GM04504 (cell line): ENCODE data around the gene RAP1GAP2.
A peak's percentile ranks its signal among the peaks of the same experiment; 100 is the strongest.
"Not testable (repeated sequence)": the region's sequence is repeated elsewhere in the genome, so short reads cannot be mapped to it uniquely, and the experiment has no call there.

Experiments used
- DNase-seq: peaks from one replicate; pipeline ENCODE4 v3.0.0-alpha.2; 2012; ENCODE audit warnings: low read depth

Gene RAP1GAP2

DNA sequence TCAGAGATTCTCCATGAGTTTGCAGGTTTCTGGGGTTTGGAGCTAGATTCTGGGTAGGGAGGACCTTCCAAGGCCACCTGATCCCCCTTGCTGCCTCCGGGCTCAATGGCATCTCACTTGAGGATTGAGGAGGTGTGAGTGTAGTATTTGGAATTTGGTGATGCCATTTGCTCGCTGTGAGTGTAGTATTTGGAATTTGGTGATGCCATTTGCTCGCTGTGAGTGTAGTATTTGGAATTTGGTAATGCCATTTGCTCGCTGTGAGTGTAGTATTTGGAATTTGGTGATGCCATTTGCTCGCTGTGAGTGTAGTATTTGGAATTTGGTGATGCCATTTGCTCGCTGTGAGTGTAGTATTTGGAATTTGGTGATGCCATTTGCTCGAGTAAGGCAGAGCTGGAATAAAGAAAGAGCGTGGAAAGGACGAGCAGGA lies 202.2 kb downstream of the RAP1GAP2 start:
- not testable (repeated sequence) for DNase-seq

DNA sequence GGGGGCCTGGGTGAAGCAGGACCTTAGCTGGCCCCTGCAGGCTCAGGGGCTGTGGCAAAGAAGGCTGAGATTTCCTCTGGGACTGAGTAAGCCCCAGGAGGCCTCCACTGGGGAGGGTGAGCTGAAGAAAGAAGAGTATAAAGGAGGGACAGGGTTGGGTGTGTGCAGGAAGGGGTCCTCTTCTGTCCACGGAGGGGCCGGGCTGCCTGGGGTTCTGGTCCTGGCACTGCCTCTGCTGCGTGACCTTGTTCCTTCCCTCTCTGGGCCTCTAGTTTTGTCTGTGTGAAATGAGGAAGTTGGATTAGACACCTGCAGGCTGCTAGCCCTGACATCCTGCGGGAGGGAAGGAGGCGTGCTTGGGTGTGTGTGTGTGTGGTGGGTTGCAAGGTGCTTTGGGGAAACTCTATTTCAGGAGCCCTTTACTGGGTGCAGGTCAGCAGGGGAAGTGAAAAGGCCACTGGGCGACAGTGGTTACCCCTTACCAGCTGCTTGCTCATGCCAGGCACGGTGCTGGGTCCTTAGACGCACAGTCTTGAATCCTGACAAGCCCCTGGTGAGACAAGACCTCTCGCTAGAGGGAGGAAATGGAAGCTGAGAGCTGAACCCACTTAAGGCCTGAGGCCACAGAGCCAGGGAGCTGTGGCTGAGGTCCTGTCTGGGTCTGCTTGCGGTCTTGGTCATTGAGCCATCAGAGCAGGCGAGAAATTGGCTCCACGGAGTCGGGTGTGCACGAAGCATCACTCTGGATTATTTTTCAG lies 206.5 kb downstream of the RAP1GAP2 start:
- no peak for DNase-seq

DNA sequence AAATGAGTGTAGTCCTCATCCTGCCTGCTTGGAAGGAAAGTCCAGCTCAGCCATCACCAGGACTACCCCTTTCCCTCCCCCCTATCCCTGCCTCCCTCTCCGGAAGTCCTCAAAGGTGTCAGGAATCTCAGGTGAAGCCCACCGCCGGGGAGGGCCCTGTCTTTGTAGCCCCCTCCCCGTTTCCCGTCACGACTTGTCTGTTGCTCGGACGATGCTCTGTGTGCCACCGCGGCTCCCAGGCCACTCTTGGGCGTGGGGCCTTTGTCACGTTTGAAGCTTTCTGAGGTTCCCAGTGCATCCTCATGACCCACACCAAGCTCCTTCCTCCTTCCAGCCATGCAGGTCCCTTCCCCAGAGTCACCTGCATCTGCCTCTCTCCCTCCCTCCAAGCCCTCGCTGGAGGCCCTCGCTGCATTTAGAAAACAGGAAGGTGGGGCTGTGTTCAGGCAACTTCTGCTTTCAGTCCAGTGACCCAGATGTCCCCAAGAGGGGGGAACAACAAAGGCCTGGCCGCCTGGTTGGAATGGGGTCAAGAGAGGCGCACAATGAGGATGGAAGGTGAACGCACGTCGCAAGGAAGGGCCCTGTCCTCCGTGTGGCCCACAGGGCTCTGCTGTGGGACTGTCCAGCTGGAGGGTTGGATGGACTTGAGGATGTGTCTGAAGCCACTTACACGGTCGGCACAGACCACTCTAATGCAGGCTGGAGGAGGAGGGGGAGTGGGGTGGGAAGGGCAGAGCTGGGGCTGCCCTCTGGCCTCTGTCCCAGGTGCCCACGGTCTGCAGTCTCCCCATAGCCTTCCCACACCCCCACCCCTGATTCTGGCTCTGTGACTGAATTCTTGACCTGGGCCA lies 207.3 kb downstream of the RAP1GAP2 start:
- no peak for DNase-seq

DNA sequence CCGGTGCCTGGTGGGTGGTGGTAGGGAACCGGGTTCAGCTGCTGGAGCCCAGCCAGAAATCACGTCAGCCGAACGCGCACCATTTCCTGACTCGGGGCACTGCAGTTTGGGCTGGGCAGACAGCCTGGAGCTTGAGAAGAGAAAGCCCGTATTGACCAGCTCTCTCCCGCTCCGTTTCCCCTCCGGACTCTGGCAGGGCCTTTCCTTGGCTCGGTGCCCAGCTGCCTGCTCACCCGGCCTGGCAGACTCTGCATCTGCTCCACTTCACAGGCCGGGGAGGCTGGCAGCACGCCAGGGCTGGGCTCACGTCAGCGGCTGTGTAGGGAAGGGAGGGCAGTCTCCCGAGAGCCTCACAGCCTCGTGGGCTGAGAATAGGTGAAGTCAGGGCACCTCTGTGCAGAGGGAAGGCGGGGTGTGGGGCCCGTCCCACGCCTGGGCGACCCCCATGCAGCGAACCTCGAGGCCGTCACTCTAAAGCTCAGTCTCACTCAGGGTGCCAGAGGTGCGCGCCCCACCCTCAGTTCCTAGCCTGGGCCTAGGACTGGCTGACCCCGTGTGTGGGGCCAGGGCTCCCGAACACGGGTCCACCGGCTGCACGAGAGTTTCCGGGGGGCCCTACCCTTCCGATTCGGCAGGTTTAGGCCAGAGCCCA lies 208.0 kb downstream of the RAP1GAP2 start:
- DNase-seq = peak; percentile 85

DNA sequence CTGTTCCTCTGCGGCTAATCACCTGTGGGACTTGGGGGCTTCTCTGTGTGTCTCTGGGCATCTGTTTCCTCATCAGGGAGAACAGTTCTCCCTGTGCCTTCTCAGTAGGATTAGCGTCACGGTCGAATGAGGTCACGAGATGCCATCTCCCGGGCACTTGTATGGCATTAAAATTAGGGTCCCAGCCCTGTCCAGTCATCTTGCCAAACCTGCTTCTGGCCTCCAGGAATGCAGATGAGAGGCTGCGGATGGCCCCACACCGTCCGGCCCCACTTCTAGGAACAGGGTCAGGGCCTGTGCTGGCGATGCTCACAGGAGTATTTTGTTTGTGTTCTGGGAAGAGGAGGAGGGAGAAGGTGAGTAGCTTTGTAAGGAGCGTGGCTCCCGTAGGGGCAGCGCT lies 208.7 kb downstream of the RAP1GAP2 start:
- no peak for DNase-seq

DNA sequence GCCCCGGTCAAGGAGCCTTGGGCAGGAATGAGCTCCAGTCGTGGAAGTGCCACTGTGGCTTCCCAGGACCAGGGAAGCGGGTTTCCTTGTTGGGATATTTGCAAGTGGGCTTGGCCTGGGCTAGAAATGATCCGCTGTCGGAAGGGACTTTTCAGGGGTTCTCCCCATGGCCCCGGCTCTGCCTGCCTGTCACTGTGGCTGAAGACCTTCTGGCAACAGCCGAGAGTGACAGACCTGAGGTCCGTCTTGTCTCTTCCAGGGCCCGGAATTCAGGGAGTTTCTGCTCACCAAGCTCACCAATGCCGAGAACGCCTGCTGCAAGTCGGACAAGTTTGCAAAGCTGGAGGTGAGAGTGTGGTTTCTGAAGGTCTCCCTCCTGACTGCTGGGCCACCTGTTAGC lies 209.5 kb downstream of the RAP1GAP2 start:
- DNase-seq = no peak

DNA sequence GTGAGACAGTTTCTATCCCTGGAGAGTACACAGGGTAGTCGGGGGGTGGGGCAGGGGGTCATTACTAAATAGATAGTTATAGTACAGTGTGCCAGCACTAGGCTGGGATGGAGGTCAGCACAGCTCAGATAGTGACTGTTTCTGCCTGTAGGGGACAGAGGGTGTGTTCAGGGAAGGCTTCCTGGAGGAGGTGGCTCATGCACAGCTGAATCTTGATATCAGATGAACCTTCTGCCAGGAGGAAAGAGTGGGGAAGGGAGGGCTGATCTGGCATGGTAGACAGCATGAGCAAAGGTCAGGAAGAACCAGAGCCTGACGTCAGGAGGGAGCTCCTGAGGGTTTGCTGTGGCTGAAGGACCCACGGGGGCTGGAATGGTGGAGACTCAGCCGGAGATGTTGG lies 210.6 kb downstream of the RAP1GAP2 start:
- no peak for DNase-seq

DNA sequence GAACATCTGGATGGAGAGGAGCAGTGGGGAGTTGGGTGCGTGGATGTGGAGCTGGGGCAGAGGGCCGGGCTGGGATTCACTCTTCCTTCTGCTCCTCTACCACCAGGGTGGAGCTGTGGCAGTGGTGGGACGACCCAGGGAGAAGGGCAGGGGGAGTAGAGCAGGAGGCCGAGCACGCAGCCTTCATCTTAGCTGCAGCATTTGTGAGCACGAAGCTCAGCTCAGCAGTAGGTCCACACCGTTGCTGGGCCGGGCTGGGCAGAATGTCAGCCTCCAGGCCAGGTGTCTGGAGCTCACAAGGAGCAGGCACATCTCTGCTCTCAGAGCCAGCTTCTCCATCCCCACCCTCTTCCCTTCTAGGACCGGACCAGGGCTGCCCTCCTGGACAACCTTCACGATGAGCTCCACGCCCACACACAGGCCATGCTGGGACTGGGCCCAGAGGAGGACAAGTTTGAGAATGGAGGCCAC lies 211.4 kb downstream of the RAP1GAP2 start:
- DNase-seq = no peak

DNA sequence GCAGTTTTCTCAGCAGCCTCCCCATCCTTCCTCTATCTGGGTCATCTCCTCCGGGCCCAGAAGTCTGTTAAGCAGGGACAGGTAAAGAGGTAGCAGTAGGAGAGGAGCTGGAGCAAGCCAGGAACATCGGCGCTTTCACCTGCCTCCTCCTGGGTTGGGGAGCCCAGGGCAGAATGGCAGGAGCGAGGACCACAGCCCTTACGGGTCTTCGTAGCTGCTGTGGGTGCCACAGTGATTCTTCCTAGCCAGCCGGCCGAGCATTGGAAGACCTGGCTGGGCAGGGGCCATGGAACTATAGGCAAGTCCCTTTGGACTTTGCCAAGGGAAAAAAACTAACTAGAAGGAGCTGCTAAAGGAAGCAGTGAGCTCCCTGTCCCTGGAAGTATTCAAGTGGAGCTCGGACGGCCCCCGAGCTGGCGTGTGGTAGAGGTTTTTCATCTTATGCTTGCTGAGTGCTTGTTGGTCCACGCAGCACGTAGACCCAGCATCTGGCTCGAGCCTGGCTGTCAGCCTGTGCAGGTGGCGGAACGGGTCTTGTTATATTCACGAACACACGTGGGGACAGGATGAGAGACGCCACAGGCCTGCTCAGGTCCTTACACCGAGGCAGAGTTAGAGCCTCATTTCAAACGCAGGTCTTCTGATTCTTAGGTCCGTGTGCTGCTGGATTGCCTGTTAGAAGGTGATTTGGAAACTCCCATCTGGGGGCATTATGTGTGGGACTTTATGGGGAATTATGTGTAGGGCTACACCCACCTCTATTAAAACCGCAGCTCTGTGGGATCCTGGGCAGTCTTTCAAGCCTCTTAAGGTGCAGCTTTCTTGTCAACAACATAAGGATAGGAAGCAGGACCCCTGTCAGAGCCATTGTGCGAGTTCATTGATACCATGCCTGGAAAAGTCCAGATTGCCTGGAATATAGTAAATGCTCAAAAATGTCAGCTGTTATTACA lies 212.4 kb downstream of the RAP1GAP2 start:
- no peak for DNase-seq

DNA sequence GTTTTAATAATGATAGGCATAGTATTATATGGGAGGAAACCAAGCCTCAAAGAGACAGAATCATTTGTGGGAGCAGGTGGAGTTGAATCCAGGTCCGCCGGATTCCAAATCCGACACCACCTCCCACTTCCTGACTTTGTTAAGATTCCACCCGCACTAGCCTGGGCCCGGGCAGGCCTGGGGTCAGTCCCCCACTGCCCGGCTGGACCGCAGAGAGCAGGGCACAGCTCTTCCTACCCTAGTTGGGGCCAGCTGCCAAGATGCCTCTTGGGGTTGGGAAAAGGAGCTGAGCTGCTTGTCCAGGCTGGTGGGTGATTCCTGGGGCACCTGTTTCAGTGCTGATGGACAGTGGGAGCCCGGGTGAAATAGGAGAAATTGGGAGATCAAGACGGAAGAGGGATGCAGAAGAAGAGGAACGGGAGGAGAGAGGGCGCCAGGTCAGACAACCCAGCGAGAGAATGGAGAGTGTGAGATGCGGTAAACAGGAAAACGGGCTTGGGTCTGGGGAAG lies 213.2 kb downstream of the RAP1GAP2 start:
- DNase-seq = no peak

DNA sequence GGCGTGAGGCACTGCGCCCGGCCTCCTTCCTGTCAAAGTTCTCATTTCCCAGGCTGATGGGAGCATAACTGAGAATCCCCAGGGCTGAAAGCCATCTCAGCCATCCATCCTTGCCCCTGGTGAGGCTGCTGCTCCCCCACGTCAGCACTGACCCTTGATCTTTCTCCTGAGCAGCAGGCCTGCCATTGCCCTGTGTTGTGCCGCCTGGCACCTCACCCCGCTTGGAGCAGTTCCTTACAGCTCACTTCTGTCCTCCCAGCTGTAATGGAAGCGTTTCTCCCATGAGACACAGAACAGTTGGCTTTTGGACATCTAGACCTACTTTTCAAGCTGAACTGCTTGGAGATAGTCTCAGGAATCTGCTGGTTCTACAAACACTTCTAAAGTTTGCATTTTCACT lies 215.7 kb downstream of the RAP1GAP2 start:
- no peak for DNase-seq

DNA sequence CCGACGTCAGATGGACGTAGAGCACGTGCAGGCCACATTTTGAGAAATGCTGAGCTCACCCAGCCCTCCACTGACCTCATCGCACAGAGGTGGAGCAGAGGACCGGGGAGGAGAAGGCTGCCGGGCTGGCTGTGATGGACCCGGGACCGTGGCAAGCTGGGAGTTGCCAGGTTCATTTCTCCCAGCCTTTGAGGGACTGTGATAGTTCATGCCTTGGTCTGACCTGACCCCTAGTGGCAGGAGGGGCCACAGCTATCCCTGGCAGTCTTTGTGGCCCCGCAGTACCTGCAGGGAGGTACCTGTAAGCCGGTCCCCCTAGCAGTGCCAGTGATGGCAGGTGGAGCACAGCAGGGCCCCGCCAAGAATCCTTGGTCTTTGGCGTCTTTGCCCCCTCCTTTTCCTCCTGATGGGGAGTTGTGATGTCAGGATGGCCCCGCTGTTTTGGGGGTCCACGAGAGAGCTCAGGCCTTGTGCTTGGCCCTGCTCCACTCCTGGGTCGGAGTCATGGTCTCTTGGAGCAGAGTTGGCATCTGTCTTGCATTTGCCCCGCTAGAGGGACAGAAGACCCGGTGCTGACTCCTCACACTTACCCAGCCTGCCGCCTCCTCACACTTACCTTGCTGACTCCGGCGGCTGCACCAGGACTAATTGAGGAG lies 216.8 kb downstream of the RAP1GAP2 start:
- peak; percentile 25 for DNase-seq

DNA sequence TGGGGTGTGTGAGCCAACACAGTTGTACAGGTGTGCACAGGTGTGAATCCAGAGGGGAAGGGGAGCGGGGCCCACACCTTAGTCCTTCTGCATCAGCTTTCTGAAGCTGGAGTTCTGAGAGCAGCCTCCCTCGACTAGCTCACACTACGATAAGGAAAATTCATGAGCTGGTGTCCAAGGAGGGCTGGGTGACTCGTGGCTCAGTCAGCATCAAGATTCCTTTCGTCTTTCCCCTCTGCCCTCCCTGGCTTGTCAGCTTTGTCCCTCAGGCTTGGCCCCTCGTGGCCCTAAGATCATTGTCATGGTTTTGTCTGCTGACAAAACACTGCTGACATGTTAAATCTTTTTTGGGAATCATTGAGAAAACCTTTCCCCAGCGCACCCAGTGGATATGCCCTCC lies 219.7 kb downstream of the RAP1GAP2 start:
- DNase-seq = no peak

DNA sequence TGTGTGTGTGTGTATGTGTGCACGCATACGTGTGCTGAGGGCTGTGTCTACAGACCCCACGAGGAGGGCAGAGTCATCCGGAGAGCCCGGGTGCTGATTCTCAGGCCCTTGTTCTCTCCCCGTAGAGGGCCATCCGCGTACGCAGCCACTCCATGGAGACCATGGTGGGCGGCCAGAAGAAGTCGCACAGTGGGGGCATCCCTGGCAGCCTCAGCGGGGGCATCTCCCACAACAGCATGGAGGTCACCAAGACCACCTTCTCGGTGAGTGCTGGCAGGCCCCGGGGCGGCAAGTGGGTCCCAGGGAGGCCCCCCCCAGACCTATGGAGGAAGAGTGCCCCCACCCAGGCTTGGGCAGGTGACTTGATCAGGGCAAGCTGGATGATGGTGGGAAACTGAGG lies 221.7 kb downstream of the RAP1GAP2 start:
- DNase-seq = no peak

DNA sequence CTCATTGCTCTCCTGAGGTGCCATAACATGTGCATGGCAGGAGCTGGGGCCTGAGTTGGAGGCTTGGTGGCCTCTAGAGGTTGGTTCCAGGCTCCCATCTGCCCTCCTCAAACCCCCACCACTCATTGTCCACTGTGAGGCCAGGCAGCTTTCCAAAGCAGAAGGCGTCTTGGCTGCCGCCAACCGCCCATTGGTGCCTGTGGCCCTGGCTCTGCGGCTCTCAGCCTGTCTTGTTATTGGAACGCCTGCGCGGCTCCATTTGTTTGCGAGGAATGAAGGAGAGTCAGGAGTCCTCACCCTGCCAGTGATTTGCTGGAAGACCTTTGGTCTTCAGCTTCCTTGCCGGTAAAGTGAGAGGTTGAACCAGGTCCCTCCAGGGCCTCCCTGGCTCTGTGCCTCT lies 223.5 kb downstream of the RAP1GAP2 start:
- DNase-seq = no peak

DNA sequence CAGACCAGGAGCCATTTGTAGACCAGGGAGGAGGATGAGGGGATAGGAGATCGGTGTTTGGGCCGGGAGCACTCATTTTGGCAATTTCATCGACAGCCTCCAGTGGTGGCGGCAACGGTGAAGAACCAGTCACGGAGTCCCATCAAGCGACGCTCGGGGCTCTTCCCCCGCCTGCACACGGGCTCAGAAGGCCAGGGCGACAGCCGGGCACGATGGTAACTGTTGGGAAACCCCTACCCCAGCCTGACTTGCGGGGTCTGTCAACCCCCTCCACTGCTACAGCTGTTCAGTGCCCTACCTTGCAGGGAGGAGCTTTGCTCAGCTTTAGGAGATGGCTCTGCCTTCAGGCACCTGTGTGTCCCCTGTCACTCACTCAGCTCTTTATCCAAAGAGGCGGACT lies 224.1 kb downstream of the RAP1GAP2 start:
- DNase-seq = no peak

DNA sequence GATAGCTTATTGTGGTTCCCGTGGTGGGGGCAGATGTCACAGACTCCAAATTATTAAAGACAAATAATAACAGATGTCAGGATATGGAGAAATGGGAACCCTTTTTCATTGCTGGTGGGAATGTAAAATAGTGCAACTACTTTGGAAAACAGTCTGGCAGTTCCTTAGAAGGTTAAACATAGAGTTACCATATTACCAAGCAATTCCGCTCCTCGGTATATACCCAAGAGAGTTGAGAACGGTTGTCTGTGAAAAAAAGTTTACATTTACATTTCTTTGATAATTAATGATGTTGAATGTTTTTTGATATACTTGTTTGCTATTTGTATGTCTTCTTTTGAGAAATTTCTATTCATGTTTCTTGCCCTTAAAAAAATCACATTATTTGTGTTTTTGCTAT lies 226.0 kb downstream of the RAP1GAP2 start:
- DNase-seq = no peak

DNA sequence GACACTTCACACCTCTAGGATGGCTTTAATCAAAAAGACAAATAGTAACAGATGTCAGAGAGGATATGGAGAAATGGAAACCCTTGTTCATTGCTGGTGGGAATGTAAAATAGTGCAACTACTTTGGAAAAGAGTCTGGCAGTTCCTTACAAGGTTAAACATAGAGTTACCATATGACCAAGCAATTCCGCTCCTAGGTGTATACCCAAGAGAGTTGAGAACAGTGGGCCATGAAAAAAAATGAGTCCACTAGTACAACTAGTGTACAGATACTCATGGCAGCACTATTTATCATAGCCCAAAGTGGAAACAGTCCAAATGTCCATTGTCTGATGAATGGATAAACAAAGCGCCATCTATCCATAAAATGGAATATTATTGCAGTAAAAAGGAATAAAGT lies 228.1 kb downstream of the RAP1GAP2 start:
- no peak for DNase-seq

DNA sequence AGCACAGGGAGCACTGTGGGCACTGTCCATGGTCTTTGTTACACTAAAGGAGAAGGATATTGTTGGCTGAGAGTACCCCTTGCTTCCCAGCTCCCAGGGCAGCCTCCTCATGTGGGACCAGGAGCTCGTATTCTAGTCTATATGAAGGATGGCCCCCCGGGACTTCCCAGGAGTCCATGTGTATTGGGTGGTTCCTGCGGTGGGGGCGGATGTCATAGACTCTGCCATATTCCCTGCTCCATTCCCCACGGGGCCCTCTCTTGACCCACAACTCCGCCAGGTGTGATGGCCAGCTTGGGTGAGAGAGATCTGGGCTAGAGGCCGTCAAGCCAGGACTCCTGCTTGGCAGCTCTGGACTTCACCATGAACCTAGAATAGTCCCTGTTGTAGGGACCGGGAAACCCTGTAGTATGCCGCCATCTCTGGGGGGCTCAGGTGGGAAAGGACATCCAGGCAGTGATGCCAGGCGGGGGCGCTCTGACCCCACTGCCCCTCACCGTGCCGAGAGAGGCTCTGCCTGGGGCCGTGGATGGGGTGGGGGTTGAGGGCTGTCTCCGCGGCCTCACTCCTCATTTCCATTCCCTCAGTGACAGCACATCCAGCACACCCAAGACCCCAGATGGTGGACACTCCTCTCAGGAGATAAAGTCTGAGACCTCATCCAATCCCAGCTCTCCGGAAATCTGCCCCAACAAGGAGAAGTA lies 229.3 kb downstream of the RAP1GAP2 start:
- no peak for DNase-seq
